NB4 (cell line): ENCODE measurements around the gene POLH.

Experiments
- CTCF ChIP-seq: IDR thresholded peaks from one replicate; pipeline ENCODE4 v1.5.1; 2012; ENCODE audit warnings: low read depth, low read length
- MAX ChIP-seq: IDR thresholded peaks from 2 replicates; pipeline ENCODE4 v1.6.1; 2011; ENCODE audit warnings: low read depth, low read length
- MYC ChIP-seq: IDR thresholded peaks from 2 replicates; pipeline ENCODE4 v1.6.1; 2011; ENCODE audit warnings: low read depth, low read length
- POLR2A ChIP-seq: IDR thresholded peaks from 2 replicates; pipeline ENCODE4 v1.6.1; 2011; ENCODE audit warnings: mild to moderate bottlenecking; ENCODE audit not compliant: insufficient read length; ENCODE audit errors: extremely low read depth

GRCh38 chr6:43623880-43624785 is 48.1 kb downstream of the POLH start:
- TF ChIP-seq CTCF, result no peak
- no peak for TF ChIP-seq POLR2A
- no peak for TF ChIP-seq MYC
- no peak for TF ChIP-seq MAX
